Lower leg skin (tissue), 4 donors: ENCODE data around the gene EYS. TPM values are rescaled to one million over a fixed set of nuclear protein-coding genes. Genes with fewer than 3 reads are reported as not detected.

Source experiments
- DNase-seq, 2 donors: peaks; one replicate each; pipeline ENCODE4 v3.0.0-alpha.2; 2019; ENCODE audit warnings: low spot score in 2 of 2
- H3K4me3 ChIP-seq: fragments of 200-600 bp; sonication (generic); 2 replicates; pipeline ENCODE4 v1.5.1; 2017; ENCODE audit warnings: mild to moderate bottlenecking, low read depth; ENCODE audit not compliant: poor library complexity, severe bottlenecking
- POLR2A ChIP-seq, 2 donors: fragments of 450-650 bp; IDR thresholded peaks; one replicate each; pipeline ENCODE4 v1.6.1; 2016 to 2017; ENCODE audit warnings: antibody characterized with exemption in 2 of 2, mild to moderate bottlenecking in 1 of 2, moderate library complexity in 1 of 2
- WGBS, 2 donors: methylation state at CpG; one replicate each; pipeline ENCODE4 v1.1.5; 2018; 5-methylcytosine and 5-hydroxymethylcytosine counted together
- intact Hi-C: fragments of 100-400 bp; cut with DNase I; formaldehyde crosslinking; loops from one replicate; pipeline ENCODE4 v1.15.0; 2023; ENCODE audit warnings: low total_unique reads
- total RNA-seq, 4 donors: library from RNA; depleted of rRNA; stranded (reverse); fragments of >200 nt; gene quantifications; one replicate each; pipeline ENCODE4 v1.1.0, GENCODE V29; 2016
- TF ChIP-seq, protein P1 (sequence below), 3 donors: fragments of 450-650 bp; IDR thresholded peaks; one replicate each; pipeline ENCODE4 v1.5.1; 2016; ENCODE audit warnings: antibody characterized with exemption in 3 of 3, mild to moderate bottlenecking in 3 of 3, moderate library complexity in 2 of 3

EYS gene
- total RNA-seq, 4 donors from 2014 or later = 0.04 TPM; not detected in 3

GRCh38 chr6:65259059-65259458 is 448.0 kb downstream of the EYS start:
- no peak for TF ChIP-seq POLR2A (IDR thresholded peaks at IDR 0.05)
- TF ChIP-seq, protein P1, sequence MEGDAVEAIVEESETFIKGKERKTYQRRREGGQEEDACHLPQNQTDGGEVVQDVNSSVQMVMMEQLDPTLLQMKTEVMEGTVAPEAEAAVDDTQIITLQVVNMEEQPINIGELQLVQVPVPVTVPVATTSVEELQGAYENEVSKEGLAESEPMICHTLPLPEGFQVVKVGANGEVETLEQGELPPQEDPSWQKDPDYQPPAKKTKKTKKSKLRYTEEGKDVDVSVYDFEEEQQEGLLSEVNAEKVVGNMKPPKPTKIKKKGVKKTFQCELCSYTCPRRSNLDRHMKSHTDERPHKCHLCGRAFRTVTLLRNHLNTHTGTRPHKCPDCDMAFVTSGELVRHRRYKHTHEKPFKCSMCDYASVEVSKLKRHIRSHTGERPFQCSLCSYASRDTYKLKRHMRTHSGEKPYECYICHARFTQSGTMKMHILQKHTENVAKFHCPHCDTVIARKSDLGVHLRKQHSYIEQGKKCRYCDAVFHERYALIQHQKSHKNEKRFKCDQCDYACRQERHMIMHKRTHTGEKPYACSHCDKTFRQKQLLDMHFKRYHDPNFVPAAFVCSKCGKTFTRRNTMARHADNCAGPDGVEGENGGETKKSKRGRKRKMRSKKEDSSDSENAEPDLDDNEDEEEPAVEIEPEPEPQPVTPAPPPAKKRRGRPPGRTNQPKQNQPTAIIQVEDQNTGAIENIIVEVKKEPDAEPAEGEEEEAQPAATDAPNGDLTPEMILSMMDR (IDR thresholded peaks at IDR 0.05) = no peak
- no peak overlapping the region for H3K4me3 ChIP-seq
- DNase-seq = no peak
- intact Hi-C loops = no loop called here
- WGBS, 2 donors = 82 to 88% methylated on average over 1 of the region's 1 CpG

- intact Hi-C loops = no loop called here
- DNase-seq = no peak
- no peak overlapping the region for H3K4me3 ChIP-seq
- 64 to 65% methylated on average over 1 of the region's 1 CpG for WGBS, 2 donors
- TF ChIP-seq, protein P1 (IDR thresholded peaks at IDR 0.05) = no peak
- TF ChIP-seq POLR2A (IDR thresholded peaks at IDR 0.05) = no peak
Measured at GRCh38 chr6:65253041-65253440, 454.0 kb downstream of the EYS start.

DNA sequence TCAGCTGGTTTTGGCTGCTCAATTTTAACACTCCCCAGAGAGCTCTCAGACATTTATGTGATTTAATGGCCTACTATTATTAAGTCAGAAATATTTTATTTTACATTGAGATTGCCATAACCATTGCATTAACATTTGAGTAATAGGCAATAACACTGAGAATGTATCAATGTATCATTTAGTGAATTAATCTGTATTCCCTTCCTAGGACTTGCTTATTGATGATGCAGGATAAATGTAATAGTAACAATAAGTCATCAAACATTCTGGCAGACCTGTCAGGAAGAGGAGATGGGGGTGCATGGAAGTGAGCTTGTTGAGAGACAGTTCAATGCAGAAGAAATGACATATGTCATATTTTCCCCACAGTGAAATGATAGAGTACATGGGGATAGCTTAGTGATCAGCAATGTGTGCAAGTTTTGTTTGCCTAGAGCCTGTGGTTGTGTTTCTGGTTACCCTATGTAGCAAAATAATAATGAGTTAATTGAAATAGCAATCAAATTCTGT is 458.9 kb downstream of the EYS start:
- H3K4me3 ChIP-seq = no peak overlapping the region
- intact Hi-C loops = no loop called here
- no peak for DNase-seq
- no peak for TF ChIP-seq POLR2A (IDR thresholded peaks at IDR 0.05)
- TF ChIP-seq, protein P1 (IDR thresholded peaks at IDR 0.05) = no peak

DNA sequence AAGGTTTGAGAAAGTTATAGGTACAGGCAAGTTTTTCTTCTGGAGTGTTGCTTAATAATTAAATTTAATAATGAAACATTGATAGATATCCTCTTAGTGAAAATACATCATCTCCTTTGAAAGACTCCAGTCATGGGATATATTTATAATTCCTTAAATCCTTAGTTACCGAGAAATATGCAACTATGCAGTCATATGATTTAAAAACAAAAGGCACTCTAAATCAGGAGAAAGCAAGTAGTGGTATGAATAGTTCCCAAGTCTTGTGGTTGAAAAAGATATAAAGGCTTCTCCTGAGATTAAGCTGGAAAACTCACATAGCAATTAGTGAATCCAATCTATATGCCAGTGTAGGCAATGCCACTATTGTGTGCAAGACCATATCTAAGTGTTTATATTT is 475.4 kb downstream of the EYS start:
- intact Hi-C loops = no loop called here
- WGBS, 2 donors = 58 to 68% methylated on average over 1 of the region's 1 CpG

DNA sequence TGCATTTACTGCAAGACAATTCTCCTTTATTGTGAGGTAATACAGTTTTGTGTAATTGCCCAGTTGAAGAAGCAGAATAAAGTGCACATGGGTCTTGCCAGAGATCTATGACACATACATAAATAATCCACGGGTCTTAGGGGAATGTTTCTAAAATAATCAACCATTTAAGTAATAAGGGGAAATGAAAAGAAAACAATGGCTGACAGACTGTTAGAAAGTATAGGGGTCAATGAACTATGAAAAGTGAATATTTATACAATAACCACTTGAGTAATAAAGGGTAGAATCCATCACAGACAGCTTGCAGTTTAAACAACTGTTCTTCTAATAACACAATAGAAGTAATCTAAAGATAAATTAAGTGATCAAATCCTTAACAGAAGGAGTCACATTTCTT is 477.2 kb downstream of the EYS start:
- 0 to 6% methylated on average over 1 of the region's 1 CpG for WGBS, 2 donors

More for the DNA sequence above, 475.4 kb downstream of the EYS start:
- H3K4me3 ChIP-seq = no peak overlapping the region
- TF ChIP-seq POLR2A (IDR thresholded peaks at IDR 0.05) = no peak
- TF ChIP-seq, protein P1 (IDR thresholded peaks at IDR 0.05) = no peak
- DNase-seq = no peak

More for the DNA sequence above, 477.2 kb downstream of the EYS start:
- DNase-seq = no peak
- intact Hi-C loops = no loop called here
- TF ChIP-seq, protein P1 (IDR thresholded peaks at IDR 0.05) = no peak
- no peak for TF ChIP-seq POLR2A (IDR thresholded peaks at IDR 0.05)
- no peak overlapping the region for H3K4me3 ChIP-seq
